Left renal pelvis (tissue), 4 donors: ENCODE measurements around the gene ACAD11. TPM values are rescaled to one million over a fixed set of nuclear protein-coding genes. Genes with fewer than 3 reads are reported as not detected.

Source experiments
- DNase-seq, 4 donors: peaks; one replicate each; pipeline ENCODE4 v3.0.0-alpha.2; 2013; ENCODE audit warnings: low read depth in 4 of 4, low spot score in 3 of 4
- polyA plus RNA-seq, 4 donors: library from polyadenylated mRNA; unstranded; fragments of 120-200 nt; gene quantifications; one replicate each; pipeline ENCODE4 v1.2.1, GENCODE V29; 2013; ENCODE audit not compliant: insufficient read length in 4 of 4

ACAD11 gene, protein sequence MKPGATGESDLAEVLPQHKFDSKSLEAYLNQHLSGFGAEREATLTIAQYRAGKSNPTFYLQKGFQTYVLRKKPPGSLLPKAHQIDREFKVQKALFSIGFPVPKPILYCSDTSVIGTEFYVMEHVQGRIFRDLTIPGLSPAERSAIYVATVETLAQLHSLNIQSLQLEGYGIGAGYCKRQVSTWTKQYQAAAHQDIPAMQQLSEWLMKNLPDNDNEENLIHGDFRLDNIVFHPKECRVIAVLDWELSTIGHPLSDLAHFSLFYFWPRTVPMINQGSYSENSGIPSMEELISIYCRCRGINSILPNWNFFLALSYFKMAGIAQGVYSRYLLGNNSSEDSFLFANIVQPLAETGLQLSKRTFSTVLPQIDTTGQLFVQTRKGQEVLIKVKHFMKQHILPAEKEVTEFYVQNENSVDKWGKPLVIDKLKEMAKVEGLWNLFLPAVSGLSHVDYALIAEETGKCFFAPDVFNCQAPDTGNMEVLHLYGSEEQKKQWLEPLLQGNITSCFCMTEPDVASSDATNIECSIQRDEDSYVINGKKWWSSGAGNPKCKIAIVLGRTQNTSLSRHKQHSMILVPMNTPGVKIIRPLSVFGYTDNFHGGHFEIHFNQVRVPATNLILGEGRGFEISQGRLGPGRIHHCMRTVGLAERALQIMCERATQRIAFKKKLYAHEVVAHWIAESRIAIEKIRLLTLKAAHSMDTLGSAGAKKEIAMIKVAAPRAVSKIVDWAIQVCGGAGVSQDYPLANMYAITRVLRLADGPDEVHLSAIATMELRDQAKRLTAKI
- polyA plus RNA-seq, result 10 to 100 TPM; 22.3 to 45.7 (median 31.9) TPM

DNA sequence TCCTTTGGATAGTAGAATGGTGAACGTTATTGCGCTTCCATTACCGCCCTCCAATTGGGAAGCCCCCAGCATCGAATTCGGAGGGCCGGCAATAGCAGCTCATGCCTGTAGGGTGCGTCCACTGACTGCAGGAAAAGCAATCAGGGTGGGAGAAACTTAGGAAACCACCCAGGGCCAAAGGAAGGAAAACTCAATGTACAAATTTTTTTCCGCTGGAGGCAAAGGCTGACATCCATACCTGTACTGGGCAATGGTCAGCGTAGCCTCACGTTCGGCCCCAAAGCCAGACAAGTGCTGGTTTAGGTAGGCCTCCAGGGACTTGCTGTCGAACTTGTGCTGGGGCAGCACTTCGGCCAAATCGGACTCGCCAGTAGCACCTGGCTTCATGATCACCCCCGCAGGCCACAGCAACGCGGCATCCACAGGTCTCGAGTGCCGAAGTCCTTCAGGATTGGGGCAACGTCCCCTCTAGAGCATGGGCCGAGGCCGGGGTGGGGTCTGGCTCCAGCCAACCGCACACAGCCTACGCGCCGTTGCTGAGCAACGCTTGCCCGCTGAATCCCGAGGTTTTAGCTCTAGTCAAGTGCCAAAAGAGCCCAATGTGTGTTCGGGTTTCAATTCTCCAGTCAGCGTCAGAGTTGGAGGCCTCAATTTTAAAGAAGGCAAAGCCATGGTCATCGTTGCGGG is at the start of gene ACAD11:
ACAD11 (minus strand) TSS at position 445 of the 687 bp plus-strand sequence; CDS start at position 387, 58 bp downstream.
- DNase-seq, result peak in 3 of 4 donors; percentile 40 to 71 (median 64)

GRCh38 chr3:132703733-132704132 is 44.1 kb upstream of the ACAD11 start:
- no peak for DNase-seq

GRCh38 chr3:132695422-132695821 is 35.8 kb upstream of the ACAD11 start:
- DNase-seq, result no peak

DNA sequence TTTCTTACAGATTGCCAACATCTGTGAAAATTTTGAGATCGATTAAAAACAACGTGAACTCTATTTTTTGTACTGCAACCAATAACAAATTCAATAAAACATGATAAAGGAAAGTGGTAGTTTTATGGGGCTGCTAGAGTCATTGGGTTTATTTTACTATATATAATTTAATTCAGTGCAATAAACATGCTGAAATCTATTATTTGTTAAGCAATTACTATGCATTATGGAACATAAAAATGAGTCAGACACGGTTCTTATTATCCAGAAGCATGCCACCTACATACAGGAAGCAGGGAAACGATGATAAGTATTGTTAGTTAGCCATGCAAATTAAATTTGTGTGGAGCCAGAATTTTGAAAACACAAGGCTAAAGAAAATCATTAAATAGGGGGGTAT is 35.4 kb upstream of the ACAD11 start:
- no peak for DNase-seq

DNA sequence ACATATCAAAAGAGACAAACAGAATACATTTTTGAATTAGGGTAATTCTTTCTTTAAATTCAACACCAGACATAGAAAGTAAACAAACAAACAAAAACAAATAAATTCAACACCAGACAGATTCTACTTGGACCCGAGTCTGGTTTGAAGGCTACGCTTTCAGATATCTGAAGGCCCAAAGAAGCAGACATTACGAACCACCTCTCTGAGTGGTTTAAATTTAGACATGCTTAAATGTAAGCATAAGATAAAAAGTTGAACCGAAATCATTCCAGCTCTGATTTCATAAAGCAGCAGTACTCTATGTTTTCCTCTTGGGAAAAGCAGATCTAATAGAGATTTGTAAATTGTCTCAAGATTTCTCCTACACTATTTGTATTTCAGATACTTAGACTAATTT is 30.4 kb upstream of the ACAD11 start:
- no peak for DNase-seq

GRCh38 chr3:132682201-132682600 is 22.6 kb upstream of the ACAD11 start:
- DNase-seq, result no peak

DNA sequence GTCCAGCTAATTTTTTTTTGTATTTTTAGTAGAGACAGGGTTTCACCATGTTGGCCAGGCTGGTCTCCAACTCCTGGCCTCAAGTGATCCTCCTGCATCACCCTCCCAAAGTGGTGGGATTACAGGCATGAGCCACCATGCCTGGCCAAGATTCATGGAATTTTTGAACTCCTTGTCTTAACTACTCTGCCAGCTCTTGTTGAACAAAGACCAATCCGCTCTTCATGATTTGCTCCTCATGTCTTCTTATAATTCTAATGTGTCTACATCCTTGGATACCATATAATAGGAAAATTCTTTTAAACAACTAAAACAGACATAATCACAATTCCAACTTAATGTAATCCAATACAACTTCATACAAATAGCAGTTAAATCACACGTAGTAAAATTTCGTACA is 21.8 kb upstream of the ACAD11 start:
- no peak for DNase-seq

- DNase-seq, result no peak
Observed at GRCh38 chr3:132679911-132680310, 20.3 kb upstream of the ACAD11 start.

GRCh38 chr3:132675408-132675807 is 15.8 kb upstream of the ACAD11 start:
- DNase-seq, result no peak

DNA sequence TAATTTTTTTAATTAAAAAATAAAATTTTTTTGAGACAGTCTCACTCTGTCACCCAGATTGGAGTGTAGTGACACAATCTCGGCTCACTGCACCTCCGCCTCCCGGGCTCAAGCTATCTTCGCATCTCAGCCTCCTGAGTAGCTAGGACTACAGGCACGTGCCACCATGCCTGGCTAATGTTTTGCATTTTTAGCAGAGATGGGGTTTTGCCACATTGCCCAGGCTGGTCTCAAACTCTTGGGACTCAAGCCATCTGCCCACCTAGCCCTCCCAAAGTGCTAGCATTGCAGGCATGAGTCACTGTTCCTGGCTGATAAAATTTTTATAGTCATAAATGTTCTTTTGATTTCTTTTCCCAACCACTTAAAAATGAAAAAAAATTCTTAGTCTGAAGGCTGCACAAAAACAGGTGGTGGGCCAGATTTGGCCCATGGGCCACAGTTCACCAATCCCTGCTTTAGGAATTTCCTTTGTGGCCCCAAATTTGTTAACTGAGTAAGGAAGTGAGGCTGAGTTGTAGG is 9.7 kb upstream of the ACAD11 start:
- DNase-seq, result no peak

- no peak for DNase-seq
Observed at GRCh38 chr3:132665230-132665745, 5.7 kb upstream of the ACAD11 start.

GRCh38 chr3:132662212-132662611 is 2.6 kb upstream of the ACAD11 start:
- no peak for DNase-seq

- DNase-seq, result no peak
Observed at GRCh38 chr3:132661101-132661500, 1.5 kb upstream of the ACAD11 start.

GRCh38 chr3:132660811-132661070 is 1.1 kb upstream of the ACAD11 start:
- DNase-seq, result peak in 1 of 4 donors; percentile 12

DNA sequence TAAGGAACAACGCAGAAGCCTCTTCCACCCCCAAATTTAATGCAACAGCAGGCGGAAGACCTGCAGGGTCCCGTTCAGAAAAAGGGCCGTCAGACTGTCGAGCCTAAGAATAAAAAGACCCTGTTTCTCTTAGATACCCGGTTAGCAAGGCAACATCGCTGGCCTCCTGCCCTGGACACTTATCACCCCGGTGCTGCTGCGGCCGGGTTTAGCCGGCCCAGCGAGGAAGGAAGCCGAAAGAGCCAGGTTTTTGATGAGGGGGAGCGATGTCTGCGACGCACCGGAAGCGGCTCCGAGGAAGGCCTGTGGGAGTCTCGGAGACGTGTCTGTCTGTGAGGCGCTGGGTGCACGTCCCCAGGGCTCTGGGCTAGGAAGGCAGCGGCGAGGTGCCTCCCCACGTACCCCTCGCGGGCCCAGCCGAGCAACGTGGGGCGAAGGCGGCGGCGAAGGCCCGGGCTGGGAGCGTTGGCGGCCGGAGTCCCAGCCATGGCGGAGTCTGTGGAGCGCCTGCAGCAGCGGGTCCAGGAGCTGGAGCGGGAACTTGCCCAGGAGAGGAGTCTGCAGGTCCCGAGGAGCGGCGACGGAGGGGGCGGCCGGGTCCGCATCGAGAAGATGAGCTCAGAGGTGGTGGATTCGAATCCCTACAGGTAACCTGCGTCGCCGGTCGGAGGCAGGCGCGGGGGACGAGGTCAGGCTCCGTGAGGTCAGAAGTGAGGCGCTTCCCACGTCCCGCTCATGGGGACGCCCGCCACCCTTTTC is 622 bp upstream of the ACAD11 start, which contains the start of gene UBA5:
UBA5 (plus strand) TSS at position 278 of the 759 bp plus-strand sequence; CDS start at position 487, 209 bp downstream.
- DNase-seq, result peak in 1 of 4 donors; percentile 53

- DNase-seq, result no peak
Observed at GRCh38 chr3:132659000-132659364, 627 bp downstream of the ACAD11 start.

DNA sequence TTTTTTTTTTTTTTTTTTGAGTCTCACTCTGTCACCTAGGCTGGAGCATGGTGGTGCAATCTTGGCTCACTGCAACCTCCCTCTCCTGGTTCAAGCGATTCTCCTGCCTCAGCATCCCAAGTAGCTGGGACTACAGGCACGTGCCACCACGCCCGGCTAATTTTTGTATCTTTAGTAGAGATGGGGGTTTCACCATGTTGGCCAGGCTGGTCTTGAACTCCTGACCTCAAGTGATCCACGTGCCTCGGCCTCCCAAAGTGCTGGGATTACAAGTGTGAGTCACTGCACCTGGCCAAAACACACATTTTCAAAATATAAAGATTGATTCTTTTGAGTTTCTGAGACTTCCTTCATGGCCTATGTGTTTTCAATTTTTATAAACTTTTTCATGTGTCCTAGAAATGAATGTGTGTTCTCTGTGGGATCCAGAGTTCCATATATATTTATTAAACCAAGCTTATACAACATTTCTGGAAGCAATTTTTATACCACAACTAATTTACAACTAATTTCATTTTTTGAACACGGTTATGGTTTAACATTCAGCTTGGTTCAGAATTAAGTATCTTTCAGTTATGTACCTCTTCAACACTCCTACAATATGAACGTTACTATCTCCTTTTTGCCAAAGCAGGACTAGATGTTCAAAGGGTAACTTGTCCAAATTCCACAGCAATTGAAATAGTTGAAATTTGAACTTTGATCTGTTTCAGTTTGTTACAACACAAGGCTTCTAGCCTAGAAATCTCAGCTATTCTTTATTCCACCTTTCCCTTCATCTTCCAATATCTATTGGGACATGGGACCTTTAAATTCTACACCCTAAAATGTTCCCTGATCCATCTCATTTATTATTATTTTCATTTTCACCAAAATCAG is 1.5 kb downstream of the ACAD11 start:
- DNase-seq, result no peak

GRCh38 chr3:132655471-132655870 is 4.1 kb downstream of the ACAD11 start:
- DNase-seq, result no peak

GRCh38 chr3:132654721-132655120 is 4.9 kb downstream of the ACAD11 start:
- DNase-seq, result no peak
